T-cell (primary cell): ENCODE results near the gene DNAJB11. TPM values are rescaled to one million over a fixed set of nuclear protein-coding genes. Genes with fewer than 3 reads are reported as not detected.

Experiments used
- ATAC-seq, 4 experiments: fragments of 200-7000 bp in 3 of 4; fragments of 150-1000 bp in 1 of 4; cut with Tn5 transposase; replicated peaks in 1 of 4; 1 replicate in 3 of 4; 2 replicates in 1 of 4; pipeline ENCODE4 v1.10.0; 2021; ENCODE audit warnings: moderate library complexity in 3 of 4, mild to moderate bottlenecking in 2 of 4, moderate number of reproducible peaks in 1 of 4
- CTCF ChIA-PET, 2 donors: fragments of 300-600 bp; sonication (Branson Sonifier 250); formaldehyde crosslinking; loops; one replicate each; lab custom pipeline; 2022; ENCODE audit warnings: antibody characterized with exemption in 2 of 2; lab: Charles Lee
- POLR2A ChIA-PET, 2 donors: fragments of 300-600 bp; sonication (Branson Sonifier 250); formaldehyde crosslinking; loops; one replicate each; lab custom pipeline; 2022; ENCODE audit warnings: antibody characterized with exemption in 2 of 2; lab: Charles Lee
- DNase-seq, 35 experiments: peaks; one replicate each; pipeline versions ENCODE4 v3.0.0 to v3.0.0-alpha.2; 2013 to 2023
- H3K27ac ChIP-seq: one replicate; pipeline ENCODE4 v1.5.1; 2013; ENCODE audit warnings: low read length
- H3K27me3 ChIP-seq, 2 experiments: replicated peaks in 1 of 2; 1 replicate in 1 of 2; 2 replicates in 1 of 2; pipeline versions ENCODE4 v1.6.1 to v1.7.0; 2013; ENCODE audit warnings: low read length in 1 of 2, mixed read lengths in 1 of 2; ENCODE audit not compliant: control insufficient read depth in 2 of 2, insufficient read depth in 2 of 2; ENCODE audit errors: extremely low read depth in 1 of 2
- H3K36me3 ChIP-seq, 2 donors: 1 replicate in 1 of 2; 2 replicates in 1 of 2; pipeline versions ENCODE4 v1.6.1 to v1.7.0; 2013; ENCODE audit warnings: low read length in 1 of 2; ENCODE audit not compliant: control insufficient read depth in 2 of 2, insufficient read depth in 1 of 2; ENCODE audit errors: extremely low read depth in 1 of 2
- H3K4me1 ChIP-seq, 2 experiments: 1 replicate in 1 of 2; 2 replicates in 1 of 2; pipeline versions ENCODE4 v1.6.1 to v1.7.0; 2013; ENCODE audit warnings: low read length in 2 of 2, mixed read lengths in 1 of 2; ENCODE audit not compliant: insufficient read depth in 2 of 2, control insufficient read depth in 1 of 2; ENCODE audit errors: extremely low read depth in 1 of 2
- H3K4me3 ChIP-seq, 2 donors: 1 replicate in 1 of 2; 2 replicates in 1 of 2; pipeline versions ENCODE4 v1.5.1 to v1.7.0; 2013; ENCODE audit warnings: mild to moderate bottlenecking in 2 of 2, low read length in 1 of 2, moderate library complexity in 1 of 2; ENCODE audit not compliant: control insufficient read depth in 1 of 2; ENCODE audit errors: extremely low read depth in 1 of 2
- H3K9me3 ChIP-seq: 2 replicates; pipeline ENCODE4 v1.7.0; 2013
- H3K27ac Mint-ChIP-seq, 2 donors: one replicate each; pipeline ENCODE4 v1.8.0; 2020 to 2021; ENCODE audit warnings: mild to moderate bottlenecking in 2 of 2, mixed read lengths in 2 of 2
- H3K27me3 Mint-ChIP-seq, 2 donors: one replicate each; pipeline ENCODE4 v1.8.0; 2021 to 2022; ENCODE audit warnings: mixed read lengths in 2 of 2
- H3K36me3 Mint-ChIP-seq: one replicate; pipeline ENCODE4 v1.8.0; 2021; ENCODE audit warnings: mixed read lengths
- H3K4me1 Mint-ChIP-seq, 3 donors: one replicate each; pipeline ENCODE4 v1.8.0; 2020 to 2022; ENCODE audit warnings: mixed read lengths in 3 of 3, mild to moderate bottlenecking in 1 of 3
- H3K4me3 Mint-ChIP-seq, 3 donors: one replicate each; pipeline ENCODE4 v1.8.0; 2020 to 2022; ENCODE audit warnings: mild to moderate bottlenecking in 3 of 3, mixed read lengths in 3 of 3, moderate library complexity in 3 of 3
- H3K9me3 Mint-ChIP-seq, 3 donors: one replicate each; pipeline ENCODE4 v1.8.0; 2020 to 2022; ENCODE audit warnings: mixed read lengths in 3 of 3
- WGBS: methylation state at CpG from one replicate; pipeline ENCODE4 v1.1.5; 2013; ENCODE audit warnings: missing lambda C conversion rate; ENCODE audit not compliant: insufficient coverage; 5-methylcytosine and 5-hydroxymethylcytosine counted together
- total RNA-seq, 35 experiments: library from RNA in 6 of 35; stranded (reverse) in 6 of 35; fragments of 120-200 nt in 1 of 35; gene quantifications; one replicate each; pipeline versions ENCODE4 v1.2.1 to v1.2.4 and lab custom pipeline; 2013 to 2026

DNAJB11 gene
- total RNA-seq, 5 donors from 2014 or later (not counting 1 experiment from before 2014, with no cell fraction given), result 28.7 to 65.4 (median 31.7) TPM

DNA sequence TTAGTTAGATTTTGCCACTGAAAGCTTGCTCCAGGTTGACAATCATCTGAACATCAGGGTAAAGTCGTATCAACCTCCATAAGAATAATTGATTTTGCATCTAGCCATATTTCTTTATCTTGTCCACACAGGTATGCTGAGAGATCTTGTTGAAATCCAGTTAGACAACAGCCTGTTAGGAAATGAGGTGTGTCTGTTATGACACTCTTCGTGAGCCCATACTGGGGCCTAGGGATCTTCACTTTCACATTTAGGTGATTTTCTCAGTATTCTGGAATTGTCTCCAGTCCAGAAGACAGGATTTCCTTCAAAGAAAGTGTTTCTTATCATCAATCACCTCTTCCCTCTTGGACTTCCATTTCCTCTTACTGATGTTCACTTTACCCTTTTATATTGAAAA, 18.1 kb downstream of the DNAJB11 start:
- no peaks in the 10 kb centered on the region for H3K4me1 ChIP-seq
- CTCF ChIA-PET, result interaction anchor here (0.6 to 2.7 kb wide), 2 partner anchors 28 to 176 kb away, joined by 3 to 8 read pairs; no protein-coding TSS in a partner anchor
- Mint-ChIP-seq H3K27me3 (no peaks in the 10 kb centered on the region), H3K4me1 (peaks cover 8 to 25% (median 23%) of the 10 kb centered on the region in 3 donors), H3K4me3 (no peak overlapping the region), H3K9me3 (no peaks in the 10 kb centered on the region), H3K27ac (peak overlapping the region; percentile 23 to 54), H3K36me3 (peaks cover 22% of the 10 kb centered on the region)
- H3K27me3 ChIP-seq, result no peaks in the 10 kb centered on the region
- no peaks in the 10 kb centered on the region for H3K9me3 ChIP-seq
- POLR2A ChIA-PET, result interaction anchor here in 1 of 2 donors (0.6 kb wide), 1 partner anchor 653 kb away, joined by 3 read pairs; no protein-coding TSS in a partner anchor
- no peak overlapping the region for H3K27ac ChIP-seq
- DNase-seq (no peak), ATAC-seq (no peak)
- H3K4me3 ChIP-seq, result no peak overlapping the region
- WGBS, result no CpG with 5 or more reads among the region's 2 CpGs
- H3K36me3 ChIP-seq, result peaks cover 6 to 23% of the 10 kb centered on the region in 2 donors

DNA sequence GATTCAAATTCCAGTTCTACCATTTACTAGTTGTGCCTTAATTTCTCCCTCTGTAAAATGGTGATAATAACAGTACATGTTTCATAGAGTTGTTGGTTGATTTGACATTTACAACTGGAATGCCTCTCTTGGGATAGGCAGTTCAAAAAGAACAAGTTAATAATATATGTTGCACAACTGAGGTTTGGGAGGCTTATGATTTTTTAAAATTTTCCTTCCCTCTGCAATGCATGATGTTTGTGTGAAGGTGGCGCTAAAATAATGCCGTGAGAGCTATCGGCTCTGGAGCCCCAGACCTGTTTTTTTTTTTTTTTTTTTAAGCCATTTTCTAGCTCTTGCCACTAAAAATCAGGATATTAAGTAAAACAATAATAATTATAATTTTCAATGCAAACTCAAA, 18.6 kb downstream of the DNAJB11 start:
- Mint-ChIP-seq H3K4me3 (no peak overlapping the region), H3K4me1 (peaks cover 8 to 25% (median 23%) of the 10 kb centered on the region in 3 donors), H3K9me3 (no peaks in the 10 kb centered on the region), H3K27me3 (no peaks in the 10 kb centered on the region), H3K27ac (no peak overlapping the region), H3K36me3 (peaks cover 20% of the 10 kb centered on the region)
- DNase-seq, result no peak
- H3K27ac ChIP-seq, result no peak overlapping the region
- ChIA-PET CTCF (interaction anchor here (0.6 to 2.7 kb wide), 5 partner anchors 28 to 337 kb away, joined by 3 to 8 read pairs (median 4); no protein-coding TSS in a partner anchor), POLR2A (interaction anchor here in 1 of 2 donors (0.6 kb wide), 1 partner anchor 653 kb away, joined by 3 read pairs; no protein-coding TSS in a partner anchor)
- peaks cover 6 to 18% of the 10 kb centered on the region in 2 donors for H3K36me3 ChIP-seq
- H3K9me3 ChIP-seq, result no peaks in the 10 kb centered on the region
- no peak overlapping the region for H3K4me3 ChIP-seq
- H3K27me3 ChIP-seq, result no peaks in the 10 kb centered on the region
- H3K4me1 ChIP-seq, result no peaks in the 10 kb centered on the region
- no CpG with 5 or more reads among the region's 3 CpGs for WGBS
- ATAC-seq, result no peak

DNA sequence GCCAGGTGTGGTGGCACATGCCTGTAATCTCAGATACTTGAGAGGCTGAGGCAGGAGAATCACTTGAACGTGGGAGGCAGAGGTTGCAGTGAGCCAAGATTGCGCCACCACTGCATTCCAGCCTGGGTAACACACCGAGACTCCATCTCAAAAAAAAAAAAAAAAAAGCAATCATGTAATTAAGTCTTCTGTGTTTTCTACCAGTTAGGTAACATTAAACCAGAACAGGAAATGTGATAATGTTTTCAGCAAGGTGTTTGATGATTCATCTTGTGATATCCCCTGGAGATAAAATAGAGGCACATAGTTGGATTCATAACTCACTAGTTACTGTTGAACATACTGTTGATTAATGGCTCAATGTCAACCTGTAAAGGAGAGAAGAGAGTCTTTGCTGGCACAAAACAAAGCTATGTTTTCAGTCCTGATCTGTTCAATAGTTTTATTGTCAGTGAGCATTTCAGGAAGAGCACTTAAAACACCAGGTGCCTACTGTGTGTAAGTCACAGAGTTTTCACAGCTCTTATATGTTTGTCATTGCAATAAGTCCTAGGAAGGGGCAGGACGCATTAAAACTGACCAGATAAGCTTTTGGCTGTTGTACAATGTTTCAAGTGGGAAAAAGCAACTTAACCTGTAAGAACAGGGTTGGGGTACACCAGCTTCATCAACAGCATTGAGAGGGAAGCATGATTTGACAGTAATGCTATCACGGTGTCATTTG, 19.5 kb downstream of the DNAJB11 start:
- Histone ChIP-seq H3K9me3 (no peaks in the 10 kb centered on the region), H3K27me3 (no peaks in the 10 kb centered on the region), H3K4me1 (no peaks in the 10 kb centered on the region), H3K4me3 (no peak overlapping the region), H3K27ac (no peak overlapping the region), H3K36me3 (peaks cover 6 to 9% of the 10 kb centered on the region in 2 donors)
- Mint-ChIP-seq H3K27ac (peak overlapping the region; percentile 53 to 86), H3K4me3 (no peak overlapping the region), H3K4me1 (peaks cover 8 to 25% (median 23%) of the 10 kb centered on the region in 3 donors), H3K9me3 (no peaks in the 10 kb centered on the region), H3K36me3 (peaks cover 11% of the 10 kb centered on the region), H3K27me3 (no peaks in the 10 kb centered on the region)
- ChIA-PET CTCF (interaction anchor here (0.6 to 2.7 kb wide), 7 partner anchors 20 to 338 kb away, joined by 3 to 8 read pairs (median 5); partner anchors contain the start of gene DNAJB11 (in 1 of the 2)), POLR2A (interaction anchor here (1.1 to 1.5 kb wide), 2 partner anchors 18 to 20 kb away, joined by 3 to 5 read pairs; partner anchors contain the start of gene DNAJB11 (in 1 of the 2))
- WGBS, result 80% methylated on average over 1 of the region's 5 CpGs
- ATAC-seq, result peak; percentile 73 to 90 (median 86)
- DNase-seq, result peak in 1 of 35 experiments; percentile 25

DNA sequence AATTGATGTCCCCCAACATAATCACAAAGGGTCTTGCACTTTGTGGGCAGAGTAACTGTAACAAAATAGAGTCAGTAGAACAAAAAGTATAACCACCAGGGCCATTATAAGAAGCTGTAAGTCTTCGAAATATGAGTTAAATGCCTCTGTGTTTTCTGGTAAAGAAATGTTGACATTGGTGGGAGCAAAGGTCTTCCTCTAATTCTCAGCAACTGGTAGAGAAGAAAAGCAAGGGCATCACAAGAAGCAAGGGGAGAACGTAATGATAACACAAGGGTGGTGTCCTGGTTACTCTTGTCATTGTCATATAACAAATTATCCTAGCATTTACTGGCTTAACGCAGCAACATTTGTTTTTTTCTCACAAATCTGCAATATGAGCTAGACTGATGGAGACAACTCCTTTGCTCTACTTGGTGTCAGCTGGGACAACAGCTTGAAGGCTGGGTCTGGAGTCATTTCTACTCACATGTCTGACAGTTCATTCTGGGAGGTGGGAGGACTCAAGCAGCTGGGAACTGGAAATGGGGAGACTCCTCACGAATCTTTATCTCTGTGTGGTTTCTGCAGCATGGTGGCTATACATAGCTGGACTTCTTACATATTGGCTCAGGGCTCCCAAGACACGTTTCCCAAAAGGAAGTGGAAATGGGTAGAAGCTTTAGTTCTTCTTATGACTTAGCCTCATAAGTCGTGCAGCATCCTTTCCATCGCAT, 20.2 kb downstream of the DNAJB11 start:
- Mint-ChIP-seq H3K9me3 (no peaks in the 10 kb centered on the region), H3K27me3 (no peaks in the 10 kb centered on the region), H3K27ac (peak overlapping the region in 1 of 2 donors; percentile 86), H3K4me1 (peaks cover 8 to 25% (median 23%) of the 10 kb centered on the region in 3 donors), H3K4me3 (no peak overlapping the region), H3K36me3 (peaks cover 4% of the 10 kb centered on the region)
- no peaks in the 10 kb centered on the region for H3K9me3 ChIP-seq
- no peaks in the 10 kb centered on the region for H3K27me3 ChIP-seq
- 80% methylated on average over 1 of the region's 7 CpGs for WGBS
- ChIA-PET POLR2A (interaction anchor here (1.1 to 1.5 kb wide), 2 partner anchors 19 to 20 kb away, joined by 3 to 5 read pairs; partner anchors contain the start of gene DNAJB11 (in 1 of the 2)), CTCF (interaction anchor here in 1 of 2 donors (0.6 to 2.7 kb wide), 4 partner anchors 21 to 125 kb away, joined by 4 to 8 read pairs (median 6); partner anchors contain the start of gene DNAJB11)
- ATAC-seq (no peak), DNase-seq (no peak)
- no peaks in the 10 kb centered on the region for H3K4me1 ChIP-seq
- peaks cover 5% of the 10 kb centered on the region in 2 donors for H3K36me3 ChIP-seq
- H3K4me3 ChIP-seq, result no peak overlapping the region
- no peak overlapping the region for H3K27ac ChIP-seq

DNA sequence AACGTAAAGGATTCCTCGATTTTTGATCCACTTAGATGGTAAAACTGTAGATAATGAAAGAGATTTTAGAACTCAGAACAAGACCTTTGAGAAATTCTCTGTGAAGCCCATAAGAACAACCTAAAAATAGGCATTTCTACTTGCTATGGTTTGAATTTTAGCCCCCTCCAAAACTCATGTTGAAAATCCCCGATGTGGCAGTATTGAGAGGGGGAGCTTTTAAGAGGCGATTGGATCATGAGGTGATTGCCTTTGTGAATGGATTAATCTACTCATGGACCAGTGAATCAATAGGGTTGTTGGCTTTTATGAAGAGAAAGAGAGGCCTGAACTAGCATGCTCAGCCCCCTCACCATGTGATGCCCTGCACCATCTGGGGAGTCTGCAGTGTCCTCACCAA, 22.2 kb downstream of the DNAJB11 start:
- Mint-ChIP-seq H3K9me3 (no peaks in the 10 kb centered on the region), H3K36me3 (no peaks in the 10 kb centered on the region), H3K4me3 (no peak overlapping the region), H3K27me3 (peaks cover 0 to 3% of the 10 kb centered on the region in 2 donors), H3K27ac (no peak overlapping the region), H3K4me1 (peaks cover 8 to 25% (median 23%) of the 10 kb centered on the region in 3 donors)
- no peaks in the 10 kb centered on the region for H3K9me3 ChIP-seq
- peaks cover 0 to 4% of the 10 kb centered on the region in 2 experiments for H3K27me3 ChIP-seq
- ATAC-seq, result no peak
- H3K36me3 ChIP-seq, result no peaks in the 10 kb centered on the region
- ChIA-PET POLR2A (no interaction called here), CTCF (interaction anchor here in 1 of 2 donors (0.6 kb wide), 1 partner anchor 94 kb away, joined by 3 read pairs; no protein-coding TSS in a partner anchor)
- H3K4me3 ChIP-seq, result no peak overlapping the region
- no CpG with 5 or more reads among the region's 4 CpGs for WGBS
- no peak overlapping the region for H3K27ac ChIP-seq
- DNase-seq, result no peak
- no peaks in the 10 kb centered on the region for H3K4me1 ChIP-seq

DNA sequence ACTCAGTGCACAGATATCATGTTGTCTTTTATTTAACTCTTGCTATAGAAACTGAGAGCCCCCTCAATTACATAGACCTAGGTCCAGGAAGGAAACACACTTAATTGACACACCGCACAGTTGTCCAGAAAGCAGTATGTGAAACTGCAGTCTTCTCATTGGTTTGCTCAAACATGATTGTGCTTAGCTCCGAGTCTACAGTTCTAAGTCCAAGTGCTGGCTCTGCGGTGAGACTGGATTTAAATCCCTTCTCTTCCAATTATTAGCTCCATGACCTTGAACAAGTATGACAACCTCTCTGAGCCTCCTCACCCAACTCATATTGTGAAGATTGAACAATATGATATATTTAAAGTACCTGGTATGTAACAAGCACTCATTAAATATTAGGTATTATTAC, 23.3 kb downstream of the DNAJB11 start:
- Mint-ChIP-seq H3K27ac (no peak overlapping the region), H3K9me3 (no peaks in the 10 kb centered on the region), H3K27me3 (peaks cover 2 to 7% of the 10 kb centered on the region in 2 donors), H3K4me1 (peaks cover 8 to 18% (median 17%) of the 10 kb centered on the region in 3 donors), H3K36me3 (no peaks in the 10 kb centered on the region), H3K4me3 (no peak overlapping the region)
- Histone ChIP-seq H3K27ac (no peak overlapping the region), H3K4me1 (no peaks in the 10 kb centered on the region), H3K36me3 (no peaks in the 10 kb centered on the region), H3K27me3 (peaks cover 0 to 14% of the 10 kb centered on the region in 2 experiments), H3K9me3 (no peaks in the 10 kb centered on the region), H3K4me3 (no peak overlapping the region)
- ChIA-PET POLR2A (no interaction called here), CTCF (no interaction called here)
- ATAC-seq (no peak), DNase-seq (no peak)
- 88% methylated on average over 1 of the region's 3 CpGs for WGBS
